Measurements from ENCODE around the gene TCF4.

- TF ChIP-seq, protein P1, sequence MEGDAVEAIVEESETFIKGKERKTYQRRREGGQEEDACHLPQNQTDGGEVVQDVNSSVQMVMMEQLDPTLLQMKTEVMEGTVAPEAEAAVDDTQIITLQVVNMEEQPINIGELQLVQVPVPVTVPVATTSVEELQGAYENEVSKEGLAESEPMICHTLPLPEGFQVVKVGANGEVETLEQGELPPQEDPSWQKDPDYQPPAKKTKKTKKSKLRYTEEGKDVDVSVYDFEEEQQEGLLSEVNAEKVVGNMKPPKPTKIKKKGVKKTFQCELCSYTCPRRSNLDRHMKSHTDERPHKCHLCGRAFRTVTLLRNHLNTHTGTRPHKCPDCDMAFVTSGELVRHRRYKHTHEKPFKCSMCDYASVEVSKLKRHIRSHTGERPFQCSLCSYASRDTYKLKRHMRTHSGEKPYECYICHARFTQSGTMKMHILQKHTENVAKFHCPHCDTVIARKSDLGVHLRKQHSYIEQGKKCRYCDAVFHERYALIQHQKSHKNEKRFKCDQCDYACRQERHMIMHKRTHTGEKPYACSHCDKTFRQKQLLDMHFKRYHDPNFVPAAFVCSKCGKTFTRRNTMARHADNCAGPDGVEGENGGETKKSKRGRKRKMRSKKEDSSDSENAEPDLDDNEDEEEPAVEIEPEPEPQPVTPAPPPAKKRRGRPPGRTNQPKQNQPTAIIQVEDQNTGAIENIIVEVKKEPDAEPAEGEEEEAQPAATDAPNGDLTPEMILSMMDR (conservative IDR thresholded peaks at IDR 0.05; ENCODE audit: low read depth in 2 of 2), result no peak
- TF ChIP-seq POLR2AphosphoS5 (IDR thresholded peaks at IDR 0.05; ENCODE audit: low read depth) (no peak), EZH2 (IDR thresholded peaks at IDR 0.05; ENCODE audit: low read depth, unreplicated experiment) (no peak), EZH2phosphoT487 (IDR thresholded peaks at IDR 0.05; ENCODE audit: unreplicated experiment) (no peak), ZNF462 (CRISPR knock-in tag; IDR thresholded peaks at IDR 0.05) (no peak), CREB1 (CRISPR knock-in tag; IDR thresholded peaks at IDR 0.05; ENCODE audit: low read depth) (no peak), ZNF331 (CRISPR knock-in tag; IDR thresholded peaks at IDR 0.05; ENCODE audit: low read depth) (no peak), NANOG (IDR thresholded peaks at IDR 0.05; ENCODE audit: borderline replicate concordance) (no peak), JUNB (IDR thresholded peaks at IDR 0.05; ENCODE audit: unreplicated experiment) (no peak)
Observed at GRCh38 chr18:55503167-55503820, 84.7 kb downstream of the TCF4 start.

Measured in GM23338 (cell line).